ENCODE data around the gene LEPR.
"Not testable (repeated sequence)": the region's sequence is repeated elsewhere in the genome, so short reads cannot be mapped to it uniquely, and the experiment has no call there.

The LEPR gene

GRCh38 chr1:65434255-65434654, 13.8 kb downstream of the LEPR start:
- no peak for DNase-seq (ENCODE audit: low read depth in 1 of 2, low spot score in 1 of 2)

DNA sequence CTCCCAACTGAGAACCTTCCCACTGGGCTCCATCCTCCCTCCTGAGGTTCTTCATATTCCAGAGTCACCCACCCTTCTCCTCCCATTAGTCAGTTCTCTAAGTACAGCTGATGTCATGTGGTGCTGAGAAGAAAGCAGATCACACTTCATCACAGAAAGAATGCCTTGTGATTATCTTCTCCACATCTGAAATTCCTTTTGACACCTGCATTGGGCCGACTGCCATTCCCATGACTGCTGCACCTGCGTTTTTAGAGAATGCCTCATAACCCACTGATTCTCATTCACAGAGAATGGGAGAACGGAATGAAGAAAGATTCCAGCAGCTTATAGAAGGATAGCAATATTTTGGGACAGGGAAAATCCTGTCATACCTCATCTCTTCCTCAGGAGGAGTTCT, 14.3 kb downstream of the LEPR start:
- no peak for DNase-seq (ENCODE audit: low read depth in 1 of 2, low spot score in 1 of 2)

- no peak for DNase-seq (ENCODE audit: low read depth in 1 of 2, low spot score in 1 of 2)
These were observed 15.5 kb downstream of the LEPR start for GRCh38 chr1:65435987-65436386.

DNA sequence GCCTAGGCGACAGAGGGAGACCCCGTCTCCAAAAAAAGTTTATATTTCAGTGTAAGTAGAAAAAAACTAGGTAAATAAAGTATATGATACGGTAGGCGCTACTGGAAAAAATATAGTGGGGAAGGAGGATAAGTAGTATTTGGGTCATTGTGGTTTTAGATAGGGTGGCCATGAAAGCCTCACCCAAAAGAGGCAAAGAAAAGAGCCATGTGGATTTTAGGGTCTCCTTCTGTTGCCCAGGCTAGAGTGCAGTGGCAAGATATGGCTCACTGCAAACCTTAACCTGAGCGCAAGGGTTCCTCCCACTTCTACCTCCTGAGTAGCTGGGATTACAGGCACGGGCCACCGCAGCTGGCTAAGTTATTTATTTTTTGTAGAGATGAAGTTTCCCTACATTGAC, 17.1 kb downstream of the LEPR start:
- DNase-seq (ENCODE audit: low read depth in 1 of 2, low spot score in 1 of 2): no peak

DNA sequence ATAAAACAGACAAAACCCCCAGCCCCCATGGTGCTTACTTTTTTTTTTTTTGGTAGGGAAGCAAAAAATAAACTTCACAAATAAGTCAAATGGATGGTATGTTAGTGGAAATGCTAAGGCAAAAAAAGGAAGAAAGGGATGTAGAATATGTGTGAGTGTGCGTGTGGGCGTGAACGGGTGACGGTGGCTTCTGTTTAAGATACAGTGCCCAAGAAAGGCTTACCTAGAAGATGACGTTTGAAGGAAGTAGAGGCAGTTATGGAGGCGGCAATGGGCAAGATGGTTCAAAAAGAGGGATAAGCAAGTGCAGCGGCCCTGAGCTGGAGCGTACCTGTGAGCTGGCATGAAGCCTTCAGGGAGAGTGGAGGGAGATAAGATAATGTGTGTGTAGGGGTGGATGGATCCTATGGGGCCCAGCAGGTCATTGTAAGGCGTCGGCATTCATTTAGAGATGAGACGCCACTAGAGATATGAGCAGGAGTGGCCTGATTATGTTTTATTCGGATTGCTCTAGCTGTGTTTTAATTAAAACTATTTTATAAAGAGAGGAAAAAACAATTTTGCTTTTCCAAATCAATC, 19.9 kb downstream of the LEPR start:
- no peak for DNase-seq (ENCODE audit: low read depth in 1 of 2, low spot score in 1 of 2)

DNA sequence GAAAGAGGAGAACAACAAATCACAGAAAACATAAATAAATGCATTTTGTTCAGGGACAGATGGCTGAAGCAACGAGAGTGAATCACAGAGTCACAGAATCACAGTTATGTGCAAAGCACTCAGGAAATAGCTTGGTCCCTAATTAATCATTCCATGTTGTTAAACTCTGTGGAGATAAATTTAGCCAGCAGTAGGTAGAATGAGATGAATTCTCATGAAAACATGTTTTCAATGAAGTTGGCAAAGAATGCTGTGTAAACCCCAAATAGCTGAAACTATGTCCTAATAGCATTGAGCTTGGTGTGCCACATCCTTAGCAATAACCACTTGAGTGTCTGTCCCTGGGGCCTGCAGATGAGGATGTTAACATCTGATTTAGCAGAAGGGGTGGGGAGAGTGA, 20.4 kb downstream of the LEPR start:
- no peak for DNase-seq (ENCODE audit: low read depth in 1 of 2, low spot score in 1 of 2)

- DNase-seq (ENCODE audit: low read depth in 1 of 2, low spot score in 1 of 2): no peak
These were observed 21.0 kb downstream of the LEPR start for GRCh38 chr1:65441464-65441863.

DNA sequence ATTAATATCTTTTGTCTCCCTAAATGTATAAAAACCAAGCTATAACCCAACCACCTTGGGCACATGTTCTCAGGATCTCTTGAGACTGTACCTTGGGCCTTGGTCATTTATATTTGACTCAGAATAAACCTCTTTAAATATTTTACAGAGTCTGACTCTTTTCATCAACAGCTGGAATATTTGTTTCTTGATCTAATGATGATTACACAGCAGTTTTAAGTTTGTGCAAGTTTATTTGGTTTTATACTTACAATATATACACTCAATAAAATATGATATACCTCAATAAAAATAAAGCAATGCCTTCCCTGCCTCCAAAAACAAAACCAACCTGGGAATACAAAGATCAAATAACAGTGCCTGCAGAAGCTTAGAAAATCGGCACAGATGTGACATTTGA, 22.0 kb downstream of the LEPR start:
- DNase-seq (ENCODE audit: low read depth in 1 of 2, low spot score in 1 of 2): no peak

DNA sequence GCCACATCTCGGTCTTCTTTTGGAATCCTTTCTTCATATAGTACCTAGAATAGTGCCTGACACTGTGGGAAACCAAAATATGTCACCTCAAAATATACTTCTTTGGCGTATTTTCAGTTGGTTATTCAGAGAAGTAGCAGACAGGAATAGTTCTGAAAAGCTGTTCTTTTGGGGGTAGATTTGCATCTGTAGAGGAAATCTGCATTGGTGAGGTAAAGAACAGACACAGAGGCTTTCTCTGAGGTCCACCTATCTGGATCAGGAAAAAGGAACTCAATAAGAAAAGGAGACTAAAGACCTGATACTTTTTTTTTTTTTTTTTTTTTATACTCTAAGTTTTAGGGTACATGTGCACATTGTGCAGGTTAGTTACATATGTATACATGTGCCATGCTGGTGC, 23.2 kb downstream of the LEPR start:
- DNase-seq (ENCODE audit: low read depth in 1 of 2, low spot score in 1 of 2): no peak

- no peak for DNase-seq (ENCODE audit: low read depth in 1 of 2, low spot score in 1 of 2)
These were observed 23.7 kb downstream of the LEPR start for GRCh38 chr1:65444128-65444640.

GRCh38 chr1:65445837-65446236, 25.4 kb downstream of the LEPR start:
- no peak for DNase-seq (ENCODE audit: low read depth in 1 of 2, low spot score in 1 of 2)

GRCh38 chr1:65449214-65449823, 28.9 kb downstream of the LEPR start:
- DNase-seq (ENCODE audit: low read depth in 1 of 2, low spot score in 1 of 2): no peak

GRCh38 chr1:65455678-65456077, 35.2 kb downstream of the LEPR start:
- DNase-seq (ENCODE audit: low read depth in 1 of 2, low spot score in 1 of 2): not testable (repeated sequence)

DNA sequence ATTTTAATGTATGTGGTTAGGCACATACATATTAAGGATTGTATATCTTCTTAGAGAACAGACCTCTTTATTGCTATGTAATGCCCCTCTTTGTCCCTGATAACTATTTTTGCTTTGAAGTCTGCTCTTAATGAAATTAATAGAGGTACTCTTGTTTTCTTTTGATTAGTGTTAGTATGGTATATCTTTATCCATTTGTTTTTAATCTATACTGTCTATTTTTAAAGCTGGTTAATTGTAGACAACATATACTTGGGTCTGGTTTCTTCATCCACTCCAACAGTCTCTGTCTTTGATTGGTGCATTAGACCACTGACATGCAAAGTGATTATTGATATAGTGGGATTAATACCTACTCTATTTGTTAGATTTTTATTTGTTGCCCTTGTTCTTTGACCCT, 36.0 kb downstream of the LEPR start:
- no peak for DNase-seq (ENCODE audit: low read depth in 1 of 2, low spot score in 1 of 2)

DNA sequence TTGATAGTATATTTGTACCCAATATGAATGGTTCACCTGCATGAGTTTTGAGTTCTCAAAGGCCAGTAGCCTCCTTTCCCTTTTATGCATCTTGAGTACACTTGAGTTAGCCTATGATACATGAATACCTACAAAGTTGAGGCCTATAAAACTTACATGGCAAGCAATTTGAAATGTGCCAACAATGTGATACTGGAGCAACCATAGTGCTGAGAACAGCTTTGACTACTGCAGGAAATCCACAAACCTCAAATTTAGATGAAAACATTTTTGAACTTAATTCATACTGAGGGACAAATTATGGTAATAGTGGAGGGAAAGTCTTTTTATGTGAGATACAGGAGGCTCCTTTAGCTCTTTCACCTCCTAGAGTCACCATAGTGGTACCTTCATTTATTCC, 37.4 kb downstream of the LEPR start:
- no peak for DNase-seq (ENCODE audit: low read depth in 1 of 2, low spot score in 1 of 2)

DNA sequence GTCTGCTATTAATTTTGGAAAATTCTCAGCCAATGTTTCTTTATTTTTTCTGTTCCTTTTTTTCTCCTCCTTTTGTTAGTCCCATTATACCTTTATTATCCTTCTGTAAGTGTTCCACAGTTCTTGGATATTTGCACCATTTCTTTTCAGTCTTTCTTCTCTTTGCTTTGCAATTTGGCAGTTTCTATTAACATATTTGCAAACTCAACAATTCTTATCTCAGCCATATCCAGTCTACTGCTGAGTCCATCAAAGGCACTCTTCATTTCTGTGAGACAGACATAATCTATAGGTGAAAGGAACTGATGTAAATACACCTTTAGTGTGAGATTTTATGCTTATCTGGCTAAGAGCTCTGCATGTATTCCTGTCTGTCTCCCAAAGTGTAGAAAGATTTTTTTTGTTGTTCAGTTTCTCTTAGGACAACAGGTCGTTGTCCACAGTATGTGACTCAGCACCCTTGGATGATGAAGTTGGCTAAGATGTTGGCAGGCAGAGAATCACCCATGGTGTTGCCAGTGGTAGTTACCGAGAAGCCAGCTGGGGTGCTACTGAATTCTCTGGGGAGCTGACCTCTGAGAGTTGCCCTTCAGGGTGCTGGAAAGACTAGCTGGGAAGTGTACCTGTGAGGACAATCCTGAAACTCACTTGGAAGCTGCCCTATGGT, 38.4 kb downstream of the LEPR start:
- no peak for DNase-seq (ENCODE audit: low read depth in 1 of 2, low spot score in 1 of 2)

DNA sequence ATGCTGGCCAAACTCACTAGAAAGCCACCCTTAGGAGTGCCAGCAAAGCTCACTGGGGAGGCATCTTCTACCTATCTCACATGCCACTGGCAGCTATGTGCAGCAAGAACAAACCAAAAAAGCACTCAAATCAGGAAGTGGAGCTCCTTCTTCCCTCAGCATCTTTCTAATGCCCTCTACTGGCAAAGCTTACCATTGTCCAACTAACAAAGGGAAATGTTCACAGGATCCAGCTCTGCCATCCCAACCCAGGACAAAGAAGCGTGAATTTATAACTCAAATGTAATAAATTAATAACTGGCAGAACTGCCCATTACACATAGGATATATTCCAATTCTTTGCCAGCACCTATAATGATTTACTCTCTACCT, 38.9 kb downstream of the LEPR start:
- no peak for DNase-seq (ENCODE audit: low read depth in 1 of 2, low spot score in 1 of 2)

- not testable (repeated sequence) for DNase-seq (ENCODE audit: low read depth in 1 of 2, low spot score in 1 of 2)
These were observed 45.4 kb downstream of the LEPR start for GRCh38 chr1:65465837-65466236.

DNA sequence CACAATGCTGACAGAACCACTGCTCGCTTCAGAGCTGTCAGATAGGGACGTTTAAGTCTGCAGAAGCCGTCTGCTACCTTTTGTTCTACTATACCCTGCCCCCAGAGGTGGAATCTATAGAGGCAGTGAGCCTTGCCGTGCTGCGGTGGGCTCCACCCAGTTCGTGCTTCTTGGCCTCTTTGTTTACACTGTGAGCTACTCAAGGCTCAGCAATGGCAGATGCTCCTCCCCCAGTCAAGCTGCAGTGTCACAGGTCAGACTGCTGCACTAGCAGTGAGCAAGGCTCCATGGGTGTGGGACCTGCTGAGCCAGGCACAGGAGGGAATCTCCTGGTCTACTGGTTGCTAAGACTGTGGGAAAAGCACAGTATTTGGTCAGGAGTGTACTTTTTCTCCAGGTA, 47.1 kb downstream of the LEPR start:
- DNase-seq (ENCODE audit: low read depth in 1 of 2, low spot score in 1 of 2): no peak

GRCh38 chr1:65469126-65469888, 48.8 kb downstream of the LEPR start:
- no peak for DNase-seq (ENCODE audit: low read depth in 1 of 2, low spot score in 1 of 2)

DNA sequence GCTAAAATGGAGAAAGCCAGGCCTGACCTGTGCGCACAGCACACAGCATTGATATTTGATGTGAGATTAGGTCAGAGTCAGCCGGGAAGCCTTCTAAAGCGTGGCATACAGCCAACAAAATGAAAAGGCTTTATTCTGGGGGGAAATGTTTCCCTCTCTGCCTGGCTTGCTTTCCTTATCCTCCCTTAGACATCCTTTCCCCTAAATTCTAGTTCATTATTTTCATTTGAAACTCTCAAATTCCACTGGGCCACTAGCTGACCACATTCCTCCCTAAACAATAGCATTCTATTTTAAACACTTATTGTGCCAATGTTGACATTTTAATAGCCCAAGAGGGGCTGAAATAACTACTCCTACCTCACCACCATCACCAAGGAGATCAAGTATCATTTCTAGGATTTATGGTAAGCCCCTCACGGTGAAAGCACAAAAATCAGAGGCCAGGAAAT, 49.4 kb downstream of the LEPR start:
- DNase-seq (ENCODE audit: low read depth in 1 of 2, low spot score in 1 of 2): no peak
